DMS114 treated with DMSO at 0.1 percent for 48 hours (cell line): Measurements from ENCODE around the gene PBX1.

Experiments
- DNase-seq: peaks from one replicate; lab custom pipeline; 2025; ENCODE audit not compliant: unreplicated experiment; lab: John Stamatoyannopoulos, UW

Gene PBX1

DNA sequence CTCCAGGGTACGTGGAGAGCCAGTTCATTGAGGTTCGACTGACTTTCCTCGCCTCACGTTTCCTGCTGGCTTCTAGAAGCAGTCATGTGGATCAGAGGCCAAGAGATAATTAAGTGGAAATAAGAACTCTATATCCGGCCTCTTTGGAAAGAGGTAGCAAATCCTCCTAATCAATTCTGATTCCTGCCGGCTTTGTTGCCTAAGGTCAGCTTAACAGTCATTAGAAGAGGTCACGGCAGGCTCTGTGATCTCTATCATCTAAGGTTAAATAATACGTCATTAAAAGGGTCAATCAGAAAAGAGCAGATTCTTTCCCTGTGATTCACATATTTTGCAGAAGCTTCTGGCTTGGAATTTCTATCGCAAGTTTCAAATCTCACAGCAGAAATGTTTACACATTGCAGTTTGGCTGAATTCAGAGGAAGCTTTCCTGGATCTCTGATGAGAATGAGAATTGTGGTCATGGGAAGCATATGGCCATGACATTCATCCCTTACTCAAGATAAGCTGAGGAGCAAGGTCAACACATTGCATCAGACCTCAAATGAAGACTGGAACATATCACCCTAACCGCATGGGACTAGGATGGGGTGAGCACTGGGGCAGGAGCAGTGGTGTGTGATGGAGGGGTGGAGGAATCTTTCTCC, 189.4 kb downstream of the PBX1 start:
- DNase-seq, result no peak

DNA sequence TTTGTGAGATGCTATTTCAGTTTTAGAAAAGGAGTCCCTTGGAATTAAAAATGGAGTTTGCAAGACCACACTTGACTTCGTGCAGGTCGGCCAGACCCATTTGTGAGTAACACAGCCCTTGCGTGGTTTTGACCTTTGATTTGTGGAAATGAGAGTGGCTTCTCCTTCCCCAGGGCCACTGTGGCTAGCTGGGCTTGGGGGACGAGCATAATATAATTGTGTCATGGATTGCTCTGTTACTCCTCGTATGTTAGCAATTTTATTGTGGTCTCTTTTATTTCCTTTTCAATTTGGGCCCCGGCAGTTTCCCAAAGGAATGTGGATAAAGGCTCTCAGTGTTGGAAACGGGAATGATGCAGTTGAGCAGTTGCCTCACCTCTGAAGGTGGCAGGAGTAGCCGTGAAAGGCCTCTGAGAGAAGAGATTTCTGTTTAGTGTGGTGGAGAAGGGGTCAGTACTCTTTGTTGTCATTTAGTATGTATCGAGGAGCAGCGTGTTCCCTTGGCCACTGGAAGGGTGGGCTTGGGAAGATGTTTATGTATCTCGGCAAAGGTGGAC, 194.6 kb downstream of the PBX1 start:
- no peak for DNase-seq

DNA sequence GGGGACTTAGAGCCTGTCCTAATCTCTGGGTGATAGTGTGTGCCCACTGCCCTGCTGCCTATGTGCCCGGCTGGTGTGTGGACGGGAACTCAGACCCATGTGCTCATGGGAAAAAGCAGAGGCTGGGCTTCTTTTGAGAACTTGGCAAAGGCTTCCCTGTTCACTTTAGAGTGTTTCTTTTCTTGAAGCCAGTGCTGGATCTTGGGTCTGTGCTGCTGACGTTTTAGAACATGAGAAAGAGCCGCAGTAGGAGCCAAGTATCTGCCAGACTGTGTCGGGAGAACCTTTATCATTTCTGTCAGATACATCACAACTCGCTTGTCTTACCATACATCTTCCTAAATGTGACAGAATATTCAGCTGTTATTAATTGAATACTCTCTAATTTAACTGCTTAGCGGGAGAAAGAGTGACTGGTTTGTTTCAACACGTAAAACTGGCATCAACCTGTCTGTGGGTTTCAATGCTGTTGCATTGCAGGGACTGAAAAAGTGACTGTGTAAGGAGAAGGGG, 195.2 kb downstream of the PBX1 start:
- no peak for DNase-seq

DNA sequence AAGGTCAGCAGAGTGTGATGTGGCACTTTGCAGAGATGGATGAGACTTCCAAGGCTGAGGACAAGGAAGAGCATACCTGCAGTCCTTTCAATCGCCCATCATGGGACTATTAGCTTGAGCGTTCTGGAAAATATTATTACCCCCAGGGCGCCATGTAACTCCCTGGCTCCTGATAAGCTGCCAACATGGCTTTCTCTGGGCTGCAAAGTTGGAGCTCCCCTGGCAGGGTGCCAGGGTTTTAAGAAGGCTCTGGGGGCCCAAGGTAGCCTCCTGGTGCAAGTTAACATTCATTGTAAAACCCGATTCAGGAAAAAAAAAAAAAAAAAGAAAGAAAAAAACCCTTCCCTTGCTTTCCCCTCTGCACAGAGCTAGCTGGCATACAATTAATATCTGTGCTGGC, 196.7 kb downstream of the PBX1 start:
- no peak for DNase-seq

DNA sequence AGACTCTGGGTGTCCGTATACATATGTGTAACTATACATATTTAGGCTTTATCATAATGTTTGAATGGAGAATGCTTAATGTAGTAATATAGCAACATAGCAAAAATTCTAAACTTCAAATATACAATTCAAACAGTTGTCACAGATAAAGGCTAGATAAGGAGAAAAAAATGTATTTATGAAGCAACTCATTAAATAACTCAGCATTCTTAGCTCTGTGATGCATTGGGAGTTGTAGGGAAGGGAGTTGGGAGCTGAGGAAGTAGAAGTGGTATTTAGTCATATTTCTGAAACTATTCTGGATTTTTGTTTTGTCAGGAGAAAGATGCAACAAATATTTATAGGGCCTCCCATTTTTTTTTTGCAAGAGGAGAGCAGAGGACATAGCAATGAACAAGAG, 197.8 kb downstream of the PBX1 start:
- no peak for DNase-seq

DNA sequence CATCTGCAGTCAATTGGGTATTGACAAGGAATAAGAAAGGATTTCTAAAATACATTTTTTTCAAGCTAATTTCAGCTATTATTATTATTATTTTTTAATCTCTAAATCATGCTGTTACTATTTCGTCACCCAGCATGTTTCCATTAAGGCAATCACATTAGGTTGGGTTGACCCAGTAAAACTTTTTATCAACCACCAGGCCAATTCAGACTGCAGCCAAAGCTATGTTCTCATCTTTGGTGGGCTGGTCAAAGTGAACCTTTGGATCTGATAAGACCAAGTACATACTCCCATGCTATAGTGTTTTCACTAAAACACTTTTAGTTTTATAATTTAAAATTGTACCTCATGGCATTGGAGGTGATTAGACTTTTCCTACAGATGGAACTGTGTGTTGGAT, 198.6 kb downstream of the PBX1 start:
- DNase-seq, result no peak

DNA sequence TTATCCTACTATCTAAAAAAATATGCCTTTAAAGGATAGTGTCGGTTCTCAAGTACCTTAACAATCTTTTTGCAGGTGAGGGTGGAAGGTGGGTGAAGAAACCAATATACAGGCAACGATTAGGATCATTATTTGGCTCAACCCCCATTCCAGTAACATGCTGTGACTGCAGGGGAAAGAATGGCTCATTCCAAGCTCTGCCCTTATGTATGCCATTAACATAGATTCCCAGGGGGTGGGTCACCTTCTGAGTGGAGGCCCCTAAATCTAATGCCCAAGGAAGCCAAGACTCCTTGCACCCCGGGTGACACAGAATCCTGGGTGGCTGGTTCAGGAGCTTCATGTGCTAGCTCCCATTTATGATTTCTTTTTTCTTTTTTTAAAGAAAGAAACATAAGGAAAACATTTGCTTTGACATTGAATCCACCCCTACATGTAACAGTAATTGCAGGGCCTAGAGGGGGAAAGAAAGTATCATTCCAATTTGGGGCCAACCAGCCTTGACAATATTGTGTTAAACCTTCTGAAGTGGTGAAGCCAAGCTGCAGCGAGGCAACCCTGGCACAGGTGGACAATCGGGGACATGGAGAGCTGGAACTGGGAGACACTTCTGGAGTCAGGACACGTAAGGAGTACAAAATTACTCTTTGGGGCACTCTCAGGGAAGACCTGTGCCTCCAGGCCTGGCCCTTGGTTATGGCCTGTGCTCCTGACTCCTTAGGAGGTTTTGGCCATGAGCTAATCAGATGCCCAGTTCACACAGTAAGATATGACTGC, 200.3 kb downstream of the PBX1 start:
- DNase-seq, result no peak

DNA sequence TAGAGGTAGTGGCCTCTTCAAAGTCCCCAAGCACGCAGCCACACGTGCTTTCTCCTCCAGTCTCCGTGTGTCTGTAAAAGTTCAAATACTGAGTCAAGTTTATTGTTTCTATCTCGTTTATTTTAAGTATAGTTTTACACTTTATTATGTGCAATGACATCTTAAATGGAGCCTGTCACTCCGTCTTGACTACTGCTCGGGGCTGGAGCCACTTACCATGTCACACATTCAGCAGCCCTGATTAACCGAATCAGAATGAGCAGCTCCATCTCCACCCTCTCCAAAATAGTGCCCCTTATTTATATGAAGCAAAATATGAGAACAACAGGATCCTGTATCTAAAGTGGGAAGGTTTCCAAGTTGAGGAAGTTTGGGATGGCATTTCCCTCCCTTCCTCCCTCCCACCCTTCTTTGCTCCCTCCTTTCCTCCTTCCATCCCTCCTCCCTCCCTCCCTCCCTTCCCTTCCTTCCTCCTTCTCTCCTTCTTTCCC, 201.0 kb downstream of the PBX1 start:
- no peak for DNase-seq

DNA sequence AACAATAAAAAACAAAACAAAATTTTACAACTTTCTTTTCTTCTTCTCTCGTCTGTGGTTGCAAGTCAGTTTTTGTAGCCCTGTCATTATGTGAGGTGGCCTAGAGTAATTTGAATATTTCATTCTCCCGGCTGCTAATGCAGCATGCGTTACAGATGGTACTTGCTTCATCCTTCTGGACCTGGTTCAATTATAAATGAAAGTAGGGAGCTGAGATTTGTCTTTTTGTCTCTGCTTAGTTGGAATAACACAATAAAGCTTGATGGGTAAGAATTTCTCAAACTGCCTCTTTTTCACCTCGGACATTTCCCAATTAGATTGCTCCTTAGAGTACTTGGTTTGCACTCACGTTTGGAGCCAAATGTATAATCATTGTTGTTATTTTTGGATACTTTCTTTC, 201.6 kb downstream of the PBX1 start:
- DNase-seq, result no peak

DNA sequence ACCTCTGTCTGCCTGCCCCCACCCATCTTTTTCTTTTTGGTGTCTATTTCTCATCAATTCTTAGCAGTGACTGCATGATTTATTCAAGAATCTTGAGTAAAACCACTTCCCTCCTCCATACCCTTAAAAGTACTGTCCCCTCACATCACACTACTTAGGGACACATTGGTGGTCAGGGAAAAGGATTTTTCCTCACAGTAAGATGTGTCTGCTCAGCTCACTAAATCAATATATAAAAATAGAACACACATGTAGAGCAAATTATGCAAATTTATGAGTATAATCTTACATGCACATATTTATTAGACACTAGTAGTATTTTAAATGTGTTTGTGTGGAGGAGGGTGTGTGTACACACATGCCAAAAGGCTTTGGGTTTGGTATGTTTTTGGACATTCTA, 202.0 kb downstream of the PBX1 start:
- no peak for DNase-seq

DNA sequence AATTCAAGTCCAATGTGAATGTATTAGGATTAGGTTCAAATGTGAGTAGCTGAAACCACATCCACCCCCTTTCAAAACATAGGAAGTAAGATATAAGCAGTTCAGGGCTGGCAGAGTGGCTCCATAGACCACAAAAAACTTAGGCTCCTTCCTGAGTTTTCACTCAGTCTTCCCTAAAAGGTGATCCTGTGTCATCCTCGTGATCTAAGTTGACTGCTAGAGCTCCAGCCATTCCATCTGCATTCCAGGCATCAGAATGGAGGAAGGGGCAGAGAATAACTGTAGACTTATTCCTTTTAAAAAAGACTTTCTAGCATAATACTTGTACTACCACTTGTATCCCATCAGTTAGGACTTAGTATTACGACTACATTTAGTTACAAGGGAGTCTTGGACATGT, 204.1 kb downstream of the PBX1 start:
- no peak for DNase-seq

DNA sequence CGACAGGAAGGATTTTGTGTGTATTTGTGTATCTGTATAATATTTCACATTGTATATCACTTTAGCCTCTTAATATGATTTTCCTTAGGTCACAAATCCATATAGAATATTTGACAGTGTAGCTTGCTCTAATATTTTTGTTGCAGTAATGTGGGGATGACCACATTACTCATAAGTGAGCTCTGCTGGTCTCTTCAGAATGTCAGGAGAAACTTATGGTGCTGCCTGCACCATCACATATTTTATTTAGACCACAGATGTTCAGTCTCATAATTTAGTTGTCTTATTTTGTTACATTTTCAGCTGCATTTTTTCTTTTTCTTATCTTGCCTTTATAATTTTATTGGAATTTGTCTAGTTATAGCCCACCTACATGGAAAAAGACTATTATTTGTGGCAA, 205.3 kb downstream of the PBX1 start:
- no peak for DNase-seq

DNA sequence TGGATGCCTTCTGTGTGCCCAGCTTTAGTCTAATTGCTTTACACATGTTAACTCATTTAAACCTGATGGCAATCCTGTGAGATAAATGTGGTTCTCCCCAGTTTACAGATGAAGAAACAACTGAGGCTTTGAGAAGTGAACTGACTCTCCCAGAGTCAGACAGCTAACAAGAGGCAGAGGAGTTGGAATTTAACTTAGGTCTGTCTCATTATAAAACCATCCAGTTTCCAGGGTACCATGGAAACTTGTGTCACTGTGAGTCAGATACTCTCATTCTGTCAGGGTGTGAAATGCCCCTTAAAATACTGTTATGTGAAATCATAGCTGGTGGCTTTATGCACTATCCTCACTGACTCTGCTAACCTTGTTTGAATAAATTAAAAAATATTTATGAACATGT, 206.6 kb downstream of the PBX1 start:
- DNase-seq, result no peak

DNA sequence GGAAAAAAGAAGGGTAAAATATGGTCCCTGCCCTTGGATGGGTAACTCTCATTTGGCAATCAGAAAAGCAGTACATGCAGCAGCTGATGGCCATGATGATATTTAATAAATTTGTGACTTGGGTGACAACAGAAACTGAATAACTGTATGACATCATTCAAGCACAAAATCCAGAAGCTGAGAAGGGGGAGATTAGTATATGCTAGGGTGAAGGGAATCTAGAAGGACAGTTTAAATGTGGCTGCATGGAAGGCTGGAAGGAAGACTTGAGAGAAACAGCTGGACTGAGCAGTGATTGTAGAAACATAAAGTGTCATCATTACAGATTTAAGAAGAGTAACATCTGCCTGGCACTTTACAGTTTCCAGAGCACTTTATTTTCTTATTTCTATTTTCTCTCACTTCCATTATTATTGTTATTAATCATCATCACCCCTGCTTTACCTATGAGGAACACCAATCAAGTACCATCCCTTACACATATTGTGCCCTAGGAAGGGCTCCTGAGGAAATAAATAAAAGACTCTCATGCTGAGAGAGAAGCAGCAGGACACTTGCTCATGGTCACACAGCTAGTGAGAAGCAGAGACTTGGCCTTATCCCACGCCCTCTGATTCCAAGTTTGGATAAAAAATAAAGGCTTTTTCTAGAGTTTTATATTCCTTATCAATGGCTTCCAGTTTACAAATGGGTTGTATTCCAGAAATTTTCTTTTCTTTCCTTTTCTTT, 207.2 kb downstream of the PBX1 start:
- DNase-seq, result no peak

DNA sequence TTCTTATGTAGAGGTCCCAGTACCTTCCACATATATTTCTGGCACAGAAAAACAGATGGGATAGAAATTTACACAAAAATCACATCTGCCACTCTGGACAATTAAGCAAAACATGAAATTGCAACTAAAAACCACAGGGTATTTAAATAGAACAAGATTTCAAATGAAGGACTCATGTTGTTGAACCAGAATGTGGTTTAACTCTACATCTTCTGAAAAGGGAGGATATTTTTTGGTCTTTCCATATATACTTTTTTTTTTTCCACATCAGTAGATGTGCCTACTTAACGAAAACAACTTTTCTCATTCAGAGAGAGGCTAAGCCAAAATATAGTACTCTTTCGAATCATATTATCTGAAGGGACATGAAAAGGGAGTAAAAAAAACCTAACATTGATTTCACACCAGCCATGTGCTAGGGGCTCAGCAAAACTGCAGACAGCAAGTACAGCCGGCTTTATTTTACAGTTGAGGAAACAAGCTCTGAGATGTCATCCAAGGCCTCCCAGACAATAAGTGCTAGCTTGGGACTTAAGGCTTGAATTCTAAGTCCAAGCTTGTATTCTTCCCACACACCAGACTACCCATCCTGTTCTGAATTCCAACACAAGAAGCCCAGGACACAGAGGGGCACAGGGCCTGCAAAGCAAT, 208.9 kb downstream of the PBX1 start:
- no peak for DNase-seq

DNA sequence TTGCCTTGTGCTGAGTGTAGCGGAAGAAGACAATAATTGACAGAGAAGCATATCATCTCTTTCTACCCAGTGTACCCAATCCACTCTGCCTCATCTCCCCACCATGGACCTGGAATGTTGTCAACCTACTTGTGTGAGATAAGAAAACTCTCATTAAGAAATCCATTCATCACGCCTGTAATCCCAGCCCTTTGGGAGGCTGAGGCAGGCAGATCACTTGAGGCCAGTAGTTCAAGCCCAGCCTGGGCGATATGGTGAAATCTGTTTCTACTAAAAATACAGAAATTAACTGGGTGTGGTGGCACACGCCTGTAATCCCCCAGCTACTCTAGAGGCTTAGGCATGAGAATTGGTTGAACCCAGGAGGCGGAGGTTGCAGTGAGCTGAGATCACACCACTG, 209.6 kb downstream of the PBX1 start:
- DNase-seq, result no peak

DNA sequence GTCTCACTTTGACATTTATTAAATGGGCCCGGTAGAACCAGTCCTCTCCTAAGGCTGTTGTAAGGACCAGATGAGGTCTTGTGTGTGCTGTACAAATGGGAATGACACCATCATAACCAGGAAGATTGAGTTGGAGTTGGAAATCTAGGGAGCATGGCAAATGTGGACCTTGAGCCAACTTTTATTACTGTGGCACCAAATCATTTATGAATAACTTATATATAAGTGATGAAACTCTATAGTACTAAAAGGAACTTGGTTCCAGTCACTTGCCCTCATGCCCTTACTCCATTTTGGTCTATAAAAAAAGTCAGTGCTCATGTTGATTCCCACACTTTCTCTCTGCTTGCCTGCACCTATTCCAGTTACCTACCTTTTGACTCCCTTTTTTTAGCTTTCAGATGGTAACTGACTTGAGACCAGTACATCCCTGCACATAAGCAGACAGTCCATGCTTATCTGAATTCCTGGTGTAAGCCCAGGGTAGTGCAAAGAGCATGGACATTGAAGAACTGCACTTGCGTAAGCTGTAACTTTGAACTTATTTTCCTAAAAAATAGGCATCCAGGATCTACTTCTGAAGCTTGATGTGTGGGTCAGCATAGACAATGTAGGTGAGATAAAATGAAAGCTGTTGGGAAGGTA, 210.6 kb downstream of the PBX1 start:
- no peak for DNase-seq

DNA sequence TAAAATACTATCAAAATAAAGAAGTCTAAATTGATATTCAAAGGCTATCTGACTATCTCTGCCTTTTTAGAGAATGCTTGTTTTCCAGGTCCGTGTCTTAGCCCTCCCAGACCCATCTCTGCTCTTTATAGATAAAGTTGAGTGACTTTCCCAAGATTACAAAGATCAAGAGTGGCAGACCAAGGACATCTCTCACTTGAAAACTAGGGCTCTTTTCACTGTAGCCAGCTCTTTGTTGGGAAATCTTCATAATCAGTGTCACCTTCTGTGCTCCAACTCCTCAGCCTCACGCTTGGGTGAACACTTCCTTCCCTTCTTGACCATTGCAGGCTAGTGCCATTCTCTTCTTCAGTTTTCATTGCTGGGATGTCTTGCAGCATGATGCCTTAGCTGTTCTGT, 211.1 kb downstream of the PBX1 start:
- no peak for DNase-seq

DNA sequence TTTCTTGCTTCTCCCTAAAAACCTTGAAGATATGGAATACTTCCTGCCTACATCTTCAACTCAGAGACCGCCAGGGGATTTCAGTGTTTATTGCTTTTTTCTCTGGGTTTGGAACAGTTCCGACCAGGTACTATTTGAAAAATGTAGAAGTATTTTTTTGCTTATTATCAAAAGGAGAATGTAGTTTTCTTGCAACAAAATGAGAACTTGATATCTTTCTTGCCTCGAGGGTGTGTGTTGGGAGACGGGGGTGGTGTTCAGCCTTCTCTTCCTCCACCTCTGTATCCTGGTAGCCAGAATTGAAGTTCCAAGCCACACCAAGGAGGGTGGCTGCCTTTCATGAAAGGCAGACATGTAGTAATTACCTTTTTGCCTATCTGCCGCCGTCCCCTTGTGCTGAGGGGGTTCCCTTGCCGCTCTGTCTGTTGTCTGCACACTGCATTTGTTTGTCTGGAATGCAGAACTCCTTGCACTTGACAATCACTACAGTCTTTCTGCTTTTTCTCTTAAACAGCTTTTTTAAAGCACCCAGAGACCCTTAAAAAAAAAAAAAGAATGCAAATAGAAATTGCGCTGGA, 212.1 kb downstream of the PBX1 start:
- no peak for DNase-seq
